Loucy (cell line): ENCODE data around the gene C15orf39.

Experiments
- CTCF ChIP-seq: fragments of 200-600 bp; sonication (generic); conservative IDR thresholded peaks from 2 replicates; pipeline ENCODE4 v1.5.1; 2014; ENCODE audit warnings: mild to moderate bottlenecking, antibody characterized with exemption, low read length
- EZH2phosphoT487 ChIP-seq: fragments of 200-600 bp; IDR thresholded peaks from 2 replicates; pipeline ENCODE4 v1.6.1; 2018; ENCODE audit warnings: antibody characterized with exemption, mild to moderate bottlenecking, moderate library complexity, borderline replicate concordance

DNA sequence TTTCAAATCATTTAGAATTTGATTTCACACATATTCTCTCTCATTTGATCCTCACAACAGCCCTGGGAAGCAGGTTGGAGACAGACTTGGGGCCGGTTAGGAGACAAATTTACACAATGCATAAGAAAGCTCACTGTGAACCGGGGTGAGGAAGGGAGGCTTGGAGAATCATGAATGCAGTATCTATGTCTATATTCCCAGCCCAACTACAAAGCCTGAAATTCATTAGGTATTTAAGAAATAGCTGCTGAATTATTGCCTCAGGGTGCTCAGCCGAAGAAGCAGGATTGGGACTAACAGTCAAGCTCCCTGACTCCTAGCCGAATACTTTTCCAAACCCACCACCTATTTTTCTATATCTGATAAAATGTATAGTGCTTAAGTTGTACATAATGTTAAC, 48.0 kb downstream of the C15orf39 start:
- TF ChIP-seq CTCF: no peak
- no peak for TF ChIP-seq EZH2phosphoT487
